CD4-positive, CD25-positive, alpha-beta regulatory T cell (primary cell): ENCODE results near the gene ETV6. TPM values are rescaled to one million over a fixed set of nuclear protein-coding genes. Genes with fewer than 3 reads are reported as not detected.

ENCODE experiments used
- ATAC-seq, 2 donors: fragments of 150-1000 bp; cut with Tn5 transposase; one replicate each; pipeline ENCODE4 v1.10.0; 2021; ENCODE audit warnings: low read depth in 2 of 2, moderate number of reproducible peaks in 2 of 2, moderate library complexity in 1 of 2
- DNase-seq, 3 donors: peaks; one replicate each; pipeline versions ENCODE4 v3.0.0 to v3.0.0-alpha.2; 2012 to 2022; ENCODE audit warnings: mixed read lengths in 1 of 3
- H3K27ac ChIP-seq: one replicate; pipeline ENCODE4 v1.7.0; 2013; ENCODE audit warnings: mild to moderate bottlenecking, low read length; ENCODE audit not compliant: insufficient read depth, poor library complexity, severe bottlenecking
- H3K27me3 ChIP-seq: one replicate; pipeline ENCODE4 v1.7.0; 2013; ENCODE audit warnings: low read length; ENCODE audit not compliant: control insufficient read depth, insufficient read depth
- H3K36me3 ChIP-seq: one replicate; pipeline ENCODE4 v1.7.0; 2013; ENCODE audit warnings: mild to moderate bottlenecking, low read length, moderate library complexity; ENCODE audit not compliant: control insufficient read depth, insufficient read depth
- H3K4me1 ChIP-seq: 2 replicates; pipeline ENCODE4 v1.7.0; 2013; ENCODE audit warnings: mild to moderate bottlenecking, low read length; ENCODE audit not compliant: insufficient read depth, control insufficient read depth, poor library complexity, severe bottlenecking
- H3K4me3 ChIP-seq: one replicate; pipeline ENCODE4 v1.7.0; 2013; ENCODE audit warnings: low read depth, mild to moderate bottlenecking, low read length, moderate library complexity
- H3K9me3 ChIP-seq, 2 experiments: 1 replicate in 1 of 2; 2 replicates in 1 of 2; pipeline ENCODE4 v1.7.0; 2013; ENCODE audit warnings: low read length in 2 of 2, mild to moderate bottlenecking in 1 of 2, moderate library complexity in 1 of 2; ENCODE audit not compliant: control insufficient read depth in 2 of 2
- H3K27ac Mint-ChIP-seq, 3 donors: one replicate each; pipeline ENCODE4 v1.8.0; 2020 to 2022; ENCODE audit warnings: mild to moderate bottlenecking in 3 of 3, mixed read lengths in 3 of 3, moderate library complexity in 2 of 3
- H3K27me3 Mint-ChIP-seq: one replicate; pipeline ENCODE4 v1.8.0; 2022; ENCODE audit warnings: mild to moderate bottlenecking, mixed read lengths
- H3K36me3 Mint-ChIP-seq: one replicate; pipeline ENCODE4 v1.8.0; 2020; ENCODE audit warnings: mixed read lengths
- H3K4me1 Mint-ChIP-seq, 4 donors: one replicate each; pipeline ENCODE4 v1.8.0; 2020 to 2022; ENCODE audit warnings: mixed read lengths in 4 of 4, mild to moderate bottlenecking in 1 of 4
- H3K4me3 Mint-ChIP-seq, 4 donors: one replicate each; pipeline ENCODE4 v1.8.0; 2020 to 2022; ENCODE audit warnings: mild to moderate bottlenecking in 4 of 4, mixed read lengths in 4 of 4, moderate library complexity in 3 of 4
- H3K9me3 Mint-ChIP-seq, 7 donors: one replicate each; pipeline ENCODE4 v1.8.0; 2020 to 2022; ENCODE audit warnings: mixed read lengths in 7 of 7, mild to moderate bottlenecking in 3 of 7, moderate library complexity in 2 of 7
- polyA plus RNA-seq, 4 donors: library from polyadenylated mRNA; unstranded; fragments of 300-500 nt; fragmentation: Illumina TruSeq; gene quantifications; one replicate each; pipeline ENCODE4 v1.2.3, GENCODE V29; 2021
- total RNA-seq: library from RNA; stranded (reverse); gene quantifications from one replicate; pipeline ENCODE4 v1.2.3, GENCODE V29; 2022

The ETV6 gene
- total and polyA plus RNA-seq, 5 donors from 2014 or later, result 2.5 to 62.5 (median 4.1) TPM

GRCh38 chr12:11727133-11727664, 77.7 kb downstream of the ETV6 start:
- Mint-ChIP-seq H3K27ac (peak overlapping the region in 2 of 3 donors; percentile 8 to 52), H3K9me3 (peaks cover 0 to 4% (median 0%) of the 10 kb centered on the region in 7 donors), H3K4me3 (peak overlapping the region in 2 of 4 donors; percentile 1 to 33), H3K4me1 (peaks cover 40 to 60% (median 48%) of the 10 kb centered on the region in 4 donors), H3K36me3 (peaks cover 7% of the 10 kb centered on the region), H3K27me3 (no peaks in the 10 kb centered on the region)
- Histone ChIP-seq H3K4me3 (no peak overlapping the region), H3K27ac (no peak overlapping the region), H3K4me1 (peaks cover 37% of the 10 kb centered on the region), H3K27me3 (no peaks in the 10 kb centered on the region), H3K9me3 (no peaks in the 10 kb centered on the region), H3K36me3 (no peaks in the 10 kb centered on the region)
- DNase-seq, result peak in 2 of 3 donors; percentile 31 to 36
- peak in 1 of 2 donors; percentile 23 for ATAC-seq

GRCh38 chr12:11728154-11728755, 78.8 kb downstream of the ETV6 start:
- Mint-ChIP-seq H3K9me3 (peaks cover 0 to 4% (median 0%) of the 10 kb centered on the region in 7 donors), H3K27ac (peak overlapping the region in 2 of 3 donors; percentile 22 to 35), H3K4me3 (no peak overlapping the region), H3K36me3 (peaks cover 7% of the 10 kb centered on the region), H3K4me1 (peaks cover 40 to 68% (median 54%) of the 10 kb centered on the region in 4 donors), H3K27me3 (no peaks in the 10 kb centered on the region)
- H3K36me3 ChIP-seq, result no peaks in the 10 kb centered on the region
- peaks cover 43% of the 10 kb centered on the region for H3K4me1 ChIP-seq
- H3K4me3 ChIP-seq, result no peak overlapping the region
- H3K27me3 ChIP-seq, result no peaks in the 10 kb centered on the region
- no peak for ATAC-seq
- H3K27ac ChIP-seq, result no peak overlapping the region
- no peaks in the 10 kb centered on the region for H3K9me3 ChIP-seq
- DNase-seq, result no peak

- H3K9me3 ChIP-seq, result no peaks in the 10 kb centered on the region
- Mint-ChIP-seq H3K27ac (peak overlapping the region; percentile 72 to 90 (median 72)), H3K36me3 (peaks cover 10% of the 10 kb centered on the region), H3K4me3 (peak overlapping the region in 3 of 4 donors; percentile 27 to 65 (median 29)), H3K9me3 (peaks cover 0 to 4% (median 0%) of the 10 kb centered on the region in 7 donors), H3K27me3 (no peaks in the 10 kb centered on the region), H3K4me1 (peaks cover 40 to 71% (median 55%) of the 10 kb centered on the region in 4 donors)
- no peaks in the 10 kb centered on the region for H3K27me3 ChIP-seq
- H3K27ac ChIP-seq, result no peak overlapping the region
- no peaks in the 10 kb centered on the region for H3K36me3 ChIP-seq
- peaks cover 43% of the 10 kb centered on the region for H3K4me1 ChIP-seq
- no peak for ATAC-seq
- no peak overlapping the region for H3K4me3 ChIP-seq
- DNase-seq, result peak in 1 of 3 donors; percentile 29
Measured at GRCh38 chr12:11729008-11729407, 79.5 kb downstream of the ETV6 start.

GRCh38 chr12:11729439-11730150, 80.1 kb downstream of the ETV6 start:
- ATAC-seq, result no peak
- Histone ChIP-seq H3K4me3 (no peak overlapping the region), H3K27me3 (no peaks in the 10 kb centered on the region), H3K4me1 (peaks cover 43% of the 10 kb centered on the region), H3K9me3 (no peaks in the 10 kb centered on the region), H3K36me3 (no peaks in the 10 kb centered on the region), H3K27ac (no peak overlapping the region)
- Mint-ChIP-seq H3K27ac (peak overlapping the region; percentile 72 to 90 (median 84)), H3K4me1 (peaks cover 40 to 71% (median 53%) of the 10 kb centered on the region in 4 donors), H3K27me3 (no peaks in the 10 kb centered on the region), H3K4me3 (peak overlapping the region in 3 of 4 donors; percentile 7 to 29 (median 27)), H3K9me3 (peaks cover 0 to 4% (median 0%) of the 10 kb centered on the region in 7 donors), H3K36me3 (peaks cover 10% of the 10 kb centered on the region)
- DNase-seq, result no peak

- Histone ChIP-seq H3K27ac (no peak overlapping the region), H3K4me3 (peak overlapping the region; percentile 74), H3K9me3 (no peaks in the 10 kb centered on the region), H3K36me3 (no peaks in the 10 kb centered on the region), H3K4me1 (peaks cover 43% of the 10 kb centered on the region), H3K27me3 (no peaks in the 10 kb centered on the region)
- Mint-ChIP-seq H3K27ac (peak overlapping the region; percentile 90 to 93 (median 91)), H3K4me1 (peaks cover 40 to 70% (median 54%) of the 10 kb centered on the region in 4 donors), H3K27me3 (no peaks in the 10 kb centered on the region), H3K4me3 (peak overlapping the region in 3 of 4 donors; percentile 44 to 83 (median 83)), H3K9me3 (peaks cover 0 to 4% (median 0%) of the 10 kb centered on the region in 7 donors), H3K36me3 (peaks cover 13% of the 10 kb centered on the region)
- DNase-seq (no peak), ATAC-seq (peak; percentile 14 to 22)
Measured at GRCh38 chr12:11730299-11731041, 81.0 kb downstream of the ETV6 start.

GRCh38 chr12:11731042-11731357, 81.5 kb downstream of the ETV6 start:
- DNase-seq, result peak in 1 of 3 donors; percentile 7
- H3K36me3 ChIP-seq, result no peaks in the 10 kb centered on the region
- H3K27ac Mint-ChIP-seq, result peak overlapping the region; percentile 90 to 93 (median 91)
- peaks cover 0 to under 1% (median 0%) of the 10 kb centered on the region in 7 donors for H3K9me3 Mint-ChIP-seq
- H3K4me3 ChIP-seq, result peak overlapping the region; percentile 74
- H3K27ac ChIP-seq, result peak overlapping the region; percentile 56
- H3K4me3 Mint-ChIP-seq, result peak overlapping the region; percentile 44 to 84 (median 83)
- H3K4me1 ChIP-seq, result peaks cover 41% of the 10 kb centered on the region
- no peaks in the 10 kb centered on the region for H3K9me3 ChIP-seq
- ATAC-seq, result no peak
- H3K27me3 ChIP-seq, result no peaks in the 10 kb centered on the region
- peaks cover 37 to 66% (median 54%) of the 10 kb centered on the region in 4 donors for H3K4me1 Mint-ChIP-seq
- H3K36me3 Mint-ChIP-seq, result peaks cover 10% of the 10 kb centered on the region
- no peaks in the 10 kb centered on the region for H3K27me3 Mint-ChIP-seq

- no peaks in the 10 kb centered on the region for H3K27me3 ChIP-seq
- peak overlapping the region; percentile 74 for H3K4me3 ChIP-seq
- no peaks in the 10 kb centered on the region for H3K36me3 ChIP-seq
- peaks cover 38% of the 10 kb centered on the region for H3K4me1 ChIP-seq
- DNase-seq (peak in 1 of 3 donors; percentile 41), ATAC-seq (peak; percentile 40 to 53)
- H3K27ac Mint-ChIP-seq, result peak overlapping the region; percentile 90 to 95 (median 91)
- no peaks in the 10 kb centered on the region for H3K9me3 Mint-ChIP-seq
- H3K27me3 Mint-ChIP-seq, result no peaks in the 10 kb centered on the region
- no peaks in the 10 kb centered on the region for H3K9me3 ChIP-seq
- peaks cover 11% of the 10 kb centered on the region for H3K36me3 Mint-ChIP-seq
- H3K27ac ChIP-seq, result peak overlapping the region; percentile 56
- H3K4me3 Mint-ChIP-seq, result peak overlapping the region; percentile 44 to 84 (median 83)
- peaks cover 38 to 64% (median 53%) of the 10 kb centered on the region in 4 donors for H3K4me1 Mint-ChIP-seq
Measured at GRCh38 chr12:11731455-11731854, 82.0 kb downstream of the ETV6 start.
